ENCODE data around the gene CCDC13.

DNA sequence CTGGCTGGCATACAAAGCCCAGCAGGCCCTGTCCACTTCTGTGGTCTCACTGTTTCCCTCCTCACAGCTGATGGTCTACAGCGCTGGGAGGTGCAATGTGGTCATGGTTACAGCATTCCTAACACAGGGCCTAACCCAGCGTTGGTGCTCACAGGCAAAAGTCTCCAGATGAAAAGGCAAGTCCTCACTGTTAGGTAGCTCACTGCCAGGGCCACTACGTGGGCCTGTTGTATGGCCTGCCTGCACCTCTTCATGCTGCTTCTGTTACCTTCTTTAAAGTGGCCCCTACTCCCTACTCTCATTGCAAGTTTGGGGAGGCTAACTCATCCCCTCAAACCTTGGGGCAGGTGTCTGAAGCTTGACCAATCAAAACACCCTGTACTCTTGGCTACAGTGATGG is 31.3 kb downstream of the CCDC13 start:
- TF ChIP-seq, protein P1, sequence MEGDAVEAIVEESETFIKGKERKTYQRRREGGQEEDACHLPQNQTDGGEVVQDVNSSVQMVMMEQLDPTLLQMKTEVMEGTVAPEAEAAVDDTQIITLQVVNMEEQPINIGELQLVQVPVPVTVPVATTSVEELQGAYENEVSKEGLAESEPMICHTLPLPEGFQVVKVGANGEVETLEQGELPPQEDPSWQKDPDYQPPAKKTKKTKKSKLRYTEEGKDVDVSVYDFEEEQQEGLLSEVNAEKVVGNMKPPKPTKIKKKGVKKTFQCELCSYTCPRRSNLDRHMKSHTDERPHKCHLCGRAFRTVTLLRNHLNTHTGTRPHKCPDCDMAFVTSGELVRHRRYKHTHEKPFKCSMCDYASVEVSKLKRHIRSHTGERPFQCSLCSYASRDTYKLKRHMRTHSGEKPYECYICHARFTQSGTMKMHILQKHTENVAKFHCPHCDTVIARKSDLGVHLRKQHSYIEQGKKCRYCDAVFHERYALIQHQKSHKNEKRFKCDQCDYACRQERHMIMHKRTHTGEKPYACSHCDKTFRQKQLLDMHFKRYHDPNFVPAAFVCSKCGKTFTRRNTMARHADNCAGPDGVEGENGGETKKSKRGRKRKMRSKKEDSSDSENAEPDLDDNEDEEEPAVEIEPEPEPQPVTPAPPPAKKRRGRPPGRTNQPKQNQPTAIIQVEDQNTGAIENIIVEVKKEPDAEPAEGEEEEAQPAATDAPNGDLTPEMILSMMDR (conservative IDR thresholded peaks at IDR 0.05; ENCODE audit: low read depth in 2 of 2): no peak
- TF ChIP-seq POLR2AphosphoS5 (IDR thresholded peaks at IDR 0.05; ENCODE audit: low read depth) (no peak), CREB1 (CRISPR knock-in tag; IDR thresholded peaks at IDR 0.05; ENCODE audit: low read depth) (no peak), EZH2 (IDR thresholded peaks at IDR 0.05; ENCODE audit: low read depth, unreplicated experiment) (no peak), JUNB (IDR thresholded peaks at IDR 0.05; ENCODE audit: unreplicated experiment) (no peak), EZH2phosphoT487 (IDR thresholded peaks at IDR 0.05; ENCODE audit: unreplicated experiment) (no peak), ZNF331 (CRISPR knock-in tag; IDR thresholded peaks at IDR 0.05; ENCODE audit: low read depth) (no peak), STAT1 (IDR thresholded peaks at IDR 0.05; ENCODE audit: unreplicated experiment) (no peak), ZNF114 (CRISPR knock-in tag; IDR thresholded peaks at IDR 0.05) (no peak), NANOG (IDR thresholded peaks at IDR 0.05; ENCODE audit: borderline replicate concordance) (no peak)
- TF ChIP-seq, protein P2, sequence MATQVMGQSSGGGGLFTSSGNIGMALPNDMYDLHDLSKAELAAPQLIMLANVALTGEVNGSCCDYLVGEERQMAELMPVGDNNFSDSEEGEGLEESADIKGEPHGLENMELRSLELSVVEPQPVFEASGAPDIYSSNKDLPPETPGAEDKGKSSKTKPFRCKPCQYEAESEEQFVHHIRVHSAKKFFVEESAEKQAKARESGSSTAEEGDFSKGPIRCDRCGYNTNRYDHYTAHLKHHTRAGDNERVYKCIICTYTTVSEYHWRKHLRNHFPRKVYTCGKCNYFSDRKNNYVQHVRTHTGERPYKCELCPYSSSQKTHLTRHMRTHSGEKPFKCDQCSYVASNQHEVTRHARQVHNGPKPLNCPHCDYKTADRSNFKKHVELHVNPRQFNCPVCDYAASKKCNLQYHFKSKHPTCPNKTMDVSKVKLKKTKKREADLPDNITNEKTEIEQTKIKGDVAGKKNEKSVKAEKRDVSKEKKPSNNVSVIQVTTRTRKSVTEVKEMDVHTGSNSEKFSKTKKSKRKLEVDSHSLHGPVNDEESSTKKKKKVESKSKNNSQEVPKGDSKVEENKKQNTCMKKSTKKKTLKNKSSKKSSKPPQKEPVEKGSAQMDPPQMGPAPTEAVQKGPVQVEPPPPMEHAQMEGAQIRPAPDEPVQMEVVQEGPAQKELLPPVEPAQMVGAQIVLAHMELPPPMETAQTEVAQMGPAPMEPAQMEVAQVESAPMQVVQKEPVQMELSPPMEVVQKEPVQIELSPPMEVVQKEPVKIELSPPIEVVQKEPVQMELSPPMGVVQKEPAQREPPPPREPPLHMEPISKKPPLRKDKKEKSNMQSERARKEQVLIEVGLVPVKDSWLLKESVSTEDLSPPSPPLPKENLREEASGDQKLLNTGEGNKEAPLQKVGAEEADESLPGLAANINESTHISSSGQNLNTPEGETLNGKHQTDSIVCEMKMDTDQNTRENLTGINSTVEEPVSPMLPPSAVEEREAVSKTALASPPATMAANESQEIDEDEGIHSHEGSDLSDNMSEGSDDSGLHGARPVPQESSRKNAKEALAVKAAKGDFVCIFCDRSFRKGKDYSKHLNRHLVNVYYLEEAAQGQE (IDR thresholded peaks at IDR 0.05; ENCODE audit: unreplicated experiment): no peak
- TF ChIP-seq, protein P3, sequence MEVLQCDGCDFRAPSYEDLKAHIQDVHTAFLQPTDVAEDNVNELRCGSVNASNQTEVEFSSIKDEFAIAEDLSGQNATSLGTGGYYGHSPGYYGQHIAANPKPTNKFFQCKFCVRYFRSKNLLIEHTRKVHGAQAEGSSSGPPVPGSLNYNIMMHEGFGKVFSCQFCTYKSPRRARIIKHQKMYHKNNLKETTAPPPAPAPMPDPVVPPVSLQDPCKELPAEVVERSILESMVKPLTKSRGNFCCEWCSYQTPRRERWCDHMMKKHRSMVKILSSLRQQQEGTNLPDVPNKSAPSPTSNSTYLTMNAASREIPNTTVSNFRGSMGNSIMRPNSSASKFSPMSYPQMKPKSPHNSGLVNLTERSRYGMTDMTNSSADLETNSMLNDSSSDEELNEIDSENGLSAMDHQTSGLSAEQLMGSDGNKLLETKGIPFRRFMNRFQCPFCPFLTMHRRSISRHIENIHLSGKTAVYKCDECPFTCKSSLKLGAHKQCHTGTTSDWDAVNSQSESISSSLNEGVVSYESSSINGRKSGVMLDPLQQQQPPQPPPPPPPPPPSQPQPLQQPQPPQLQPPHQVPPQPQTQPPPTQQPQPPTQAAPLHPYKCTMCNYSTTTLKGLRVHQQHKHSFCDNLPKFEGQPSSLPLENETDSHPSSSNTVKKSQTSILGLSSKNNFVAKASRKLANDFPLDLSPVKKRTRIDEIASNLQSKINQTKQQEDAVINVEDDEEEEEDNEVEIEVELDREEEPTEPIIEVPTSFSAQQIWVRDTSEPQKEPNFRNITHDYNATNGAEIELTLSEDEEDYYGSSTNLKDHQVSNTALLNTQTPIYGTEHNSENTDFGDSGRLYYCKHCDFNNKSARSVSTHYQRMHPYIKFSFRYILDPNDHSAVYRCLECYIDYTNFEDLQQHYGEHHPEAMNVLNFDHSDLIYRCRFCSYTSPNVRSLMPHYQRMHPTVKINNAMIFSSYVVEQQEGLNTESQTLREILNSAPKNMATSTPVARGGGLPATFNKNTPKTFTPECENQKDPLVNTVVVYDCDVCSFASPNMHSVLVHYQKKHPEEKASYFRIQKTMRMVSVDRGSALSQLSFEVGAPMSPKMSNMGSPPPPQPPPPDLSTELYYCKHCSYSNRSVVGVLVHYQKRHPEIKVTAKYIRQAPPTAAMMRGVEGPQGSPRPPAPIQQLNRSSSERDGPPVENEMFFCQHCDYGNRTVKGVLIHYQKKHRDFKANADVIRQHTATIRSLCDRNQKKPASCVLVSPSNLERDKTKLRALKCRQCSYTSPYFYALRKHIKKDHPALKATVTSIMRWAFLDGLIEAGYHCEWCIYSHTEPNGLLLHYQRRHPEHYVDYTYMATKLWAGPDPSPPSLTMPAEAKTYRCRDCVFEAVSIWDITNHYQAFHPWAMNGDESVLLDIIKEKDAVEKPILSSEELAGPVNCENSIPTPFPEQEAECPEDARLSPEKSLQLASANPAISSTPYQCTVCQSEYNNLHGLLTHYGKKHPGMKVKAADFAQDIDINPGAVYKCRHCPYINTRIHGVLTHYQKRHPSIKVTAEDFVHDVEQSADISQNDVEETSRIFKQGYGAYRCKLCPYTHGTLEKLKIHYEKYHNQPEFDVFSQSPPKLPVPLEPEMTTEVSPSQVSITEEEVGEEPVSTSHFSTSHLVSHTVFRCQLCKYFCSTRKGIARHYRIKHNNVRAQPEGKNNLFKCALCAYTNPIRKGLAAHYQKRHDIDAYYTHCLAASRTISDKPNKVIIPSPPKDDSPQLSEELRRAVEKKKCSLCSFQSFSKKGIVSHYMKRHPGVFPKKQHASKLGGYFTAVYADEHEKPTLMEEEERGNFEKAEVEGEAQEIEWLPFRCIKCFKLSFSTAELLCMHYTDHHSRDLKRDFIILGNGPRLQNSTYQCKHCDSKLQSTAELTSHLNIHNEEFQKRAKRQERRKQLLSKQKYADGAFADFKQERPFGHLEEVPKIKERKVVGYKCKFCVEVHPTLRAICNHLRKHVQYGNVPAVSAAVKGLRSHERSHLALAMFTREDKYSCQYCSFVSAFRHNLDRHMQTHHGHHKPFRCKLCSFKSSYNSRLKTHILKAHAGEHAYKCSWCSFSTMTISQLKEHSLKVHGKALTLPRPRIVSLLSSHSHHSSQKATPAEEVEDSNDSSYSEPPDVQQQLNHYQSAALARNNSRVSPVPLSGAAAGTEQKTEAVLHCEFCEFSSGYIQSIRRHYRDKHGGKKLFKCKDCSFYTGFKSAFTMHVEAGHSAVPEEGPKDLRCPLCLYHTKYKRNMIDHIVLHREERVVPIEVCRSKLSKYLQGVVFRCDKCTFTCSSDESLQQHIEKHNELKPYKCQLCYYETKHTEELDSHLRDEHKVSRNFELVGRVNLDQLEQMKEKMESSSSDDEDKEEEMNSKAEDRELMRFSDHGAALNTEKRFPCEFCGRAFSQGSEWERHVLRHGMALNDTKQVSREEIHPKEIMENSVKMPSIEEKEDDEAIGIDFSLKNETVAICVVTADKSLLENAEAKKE (CRISPR knock-in tag; IDR thresholded peaks at IDR 0.05): no peak
- TF ChIP-seq, protein P4, sequence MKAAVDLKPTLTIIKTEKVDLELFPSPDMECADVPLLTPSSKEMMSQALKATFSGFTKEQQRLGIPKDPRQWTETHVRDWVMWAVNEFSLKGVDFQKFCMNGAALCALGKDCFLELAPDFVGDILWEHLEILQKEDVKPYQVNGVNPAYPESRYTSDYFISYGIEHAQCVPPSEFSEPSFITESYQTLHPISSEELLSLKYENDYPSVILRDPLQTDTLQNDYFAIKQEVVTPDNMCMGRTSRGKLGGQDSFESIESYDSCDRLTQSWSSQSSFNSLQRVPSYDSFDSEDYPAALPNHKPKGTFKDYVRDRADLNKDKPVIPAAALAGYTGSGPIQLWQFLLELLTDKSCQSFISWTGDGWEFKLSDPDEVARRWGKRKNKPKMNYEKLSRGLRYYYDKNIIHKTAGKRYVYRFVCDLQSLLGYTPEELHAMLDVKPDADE (IDR thresholded peaks at IDR 0.05): no peak
